ENCODE results near the gene OAT. TPM values are rescaled to one million over a fixed set of nuclear protein-coding genes. Genes with fewer than 3 reads are reported as not detected.

Gene OAT
- total RNA-seq, 1 experiment from 2014 or later: 67.9 TPM

- no peak overlapping the region for H3T11ph ChIP-seq (ENCODE audit: low read length)
- no peak overlapping the region for H4K5ac ChIP-seq (ENCODE audit: insufficient read length, low read depth, low read length)
- TF ChIP-seq, protein P1, sequence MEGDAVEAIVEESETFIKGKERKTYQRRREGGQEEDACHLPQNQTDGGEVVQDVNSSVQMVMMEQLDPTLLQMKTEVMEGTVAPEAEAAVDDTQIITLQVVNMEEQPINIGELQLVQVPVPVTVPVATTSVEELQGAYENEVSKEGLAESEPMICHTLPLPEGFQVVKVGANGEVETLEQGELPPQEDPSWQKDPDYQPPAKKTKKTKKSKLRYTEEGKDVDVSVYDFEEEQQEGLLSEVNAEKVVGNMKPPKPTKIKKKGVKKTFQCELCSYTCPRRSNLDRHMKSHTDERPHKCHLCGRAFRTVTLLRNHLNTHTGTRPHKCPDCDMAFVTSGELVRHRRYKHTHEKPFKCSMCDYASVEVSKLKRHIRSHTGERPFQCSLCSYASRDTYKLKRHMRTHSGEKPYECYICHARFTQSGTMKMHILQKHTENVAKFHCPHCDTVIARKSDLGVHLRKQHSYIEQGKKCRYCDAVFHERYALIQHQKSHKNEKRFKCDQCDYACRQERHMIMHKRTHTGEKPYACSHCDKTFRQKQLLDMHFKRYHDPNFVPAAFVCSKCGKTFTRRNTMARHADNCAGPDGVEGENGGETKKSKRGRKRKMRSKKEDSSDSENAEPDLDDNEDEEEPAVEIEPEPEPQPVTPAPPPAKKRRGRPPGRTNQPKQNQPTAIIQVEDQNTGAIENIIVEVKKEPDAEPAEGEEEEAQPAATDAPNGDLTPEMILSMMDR (conservative IDR thresholded peaks at IDR 0.05): no peak
- no peaks in the 10 kb centered on the region for H3K9me3 ChIP-seq (ENCODE audit: control insufficient read depth, low read depth, low read length)
- no peak overlapping the region for H2BK120ac ChIP-seq (ENCODE audit: low read depth, low read length, poor library complexity, severe bottlenecking)
- no peaks in the 10 kb centered on the region for H3K4me1 ChIP-seq (ENCODE audit: insufficient read depth, low read length)
- no peak overlapping the region for H2BK15ac ChIP-seq (ENCODE audit: low read depth, low read length)
- H3K27ac Mint-ChIP-seq: no peak overlapping the region; a peak in 1 of 7 replicates
- no peaks in the 10 kb centered on the region for H3K23me2 ChIP-seq (ENCODE audit: insufficient read length, low read depth, low read length, poor library complexity, severe bottlenecking)
- no peak overlapping the region for H3K14ac ChIP-seq (ENCODE audit: insufficient read depth, low read length)
- H3K79me2 ChIP-seq (ENCODE audit: insufficient read depth, low read length): no peaks in the 10 kb centered on the region
- H4K20me1 ChIP-seq (ENCODE audit: control insufficient read depth, insufficient read depth, insufficient read length): no peaks in the 10 kb centered on the region
- no peak overlapping the region for H2BK20ac ChIP-seq (ENCODE audit: low read depth, low read length, poor library complexity, severe bottlenecking)
- peaks cover 19% of the 10 kb centered on the region for H3K27me3 Mint-ChIP-seq (ENCODE audit: low read depth)
- no peak overlapping the region for H4K8ac ChIP-seq (replicated peaks; ENCODE audit: insufficient read length, low read depth, low read length)
- H3K9me3 Mint-ChIP-seq: no peaks in the 10 kb centered on the region
- no peak overlapping the region for H2AK5ac ChIP-seq (ENCODE audit: insufficient read length, low read length)
- no peak overlapping the region for H3K56ac ChIP-seq (ENCODE audit: insufficient read length, low read depth, low read length)
- no peak overlapping the region for H3K4ac ChIP-seq (ENCODE audit: low read depth, low read length)
- no peak overlapping the region for H2BK5ac ChIP-seq (ENCODE audit: insufficient read length, low read length)
- H3K9ac ChIP-seq (ENCODE audit: extremely low read depth, insufficient read length, low read length): no peak overlapping the region
- WGBS (ENCODE audit: extremely low coverage, insufficient read length, low lambda C conversion rate): no CpG with 5 or more reads among the region's 19 CpGs
- no peak overlapping the region for H3K4me3 Mint-ChIP-seq
- H3K4me2 ChIP-seq (ENCODE audit: insufficient read depth, insufficient read length, low read length): no peak overlapping the region
- H3K18ac ChIP-seq (ENCODE audit: insufficient read length, low read depth, low read length): no peak overlapping the region
- H3K27me3 ChIP-seq (ENCODE audit: insufficient read depth, low read length): no peaks in the 10 kb centered on the region
- H2AFZ ChIP-seq (ENCODE audit: low read length): no peak overlapping the region
- no peak overlapping the region for H4K91ac ChIP-seq (ENCODE audit: insufficient read length, low read depth, low read length)
- no peaks in the 10 kb centered on the region for H3K36me3 Mint-ChIP-seq (ENCODE audit: insufficient read depth in 1 of 3, low read depth in 3 of 3)
- H3K79me1 ChIP-seq (ENCODE audit: insufficient read depth, low read depth, low read length, poor library complexity, severe bottlenecking): no peaks in the 10 kb centered on the region
- H3K23ac ChIP-seq (ENCODE audit: insufficient read length, low read depth, low read length): no peak overlapping the region
- no peak overlapping the region for H2BK12ac ChIP-seq (ENCODE audit: insufficient read length, low read depth, low read length)
- H3K4me1 Mint-ChIP-seq: peaks cover 7 to 15% of the 10 kb centered on the region in 2 experiments
- DNase-seq: no peak
- no peak overlapping the region for H3K27ac ChIP-seq (ENCODE audit: insufficient read length, low read depth, low read length)
Observed at GRCh38 chr10:124381011-124381611, 37.6 kb downstream of the OAT start.
